K562 treated with DMSO at 1 percent for 4 hours (cell line): ENCODE data around the gene LRRC8D. TPM values are rescaled to one million over a fixed set of nuclear protein-coding genes. Genes with fewer than 3 reads are reported as not detected.

Experiments used
- total RNA-seq: library from RNA; unstranded; fragments of 300-600 nt; gene quantifications from 2 replicates; pipeline ENCODE4 v1.2.3, GENCODE V29; 2022; ENCODE audit not compliant: insufficient read depth

LRRC8D gene
- 16.3 and 21.5 TPM in 2 replicates for total RNA-seq

GRCh38 chr1:89820422-89821321, at the start of gene LRRC8D:
Gene LRRC8D (plus strand): TSS chr1:89821032. CDS start chr1:89933069, 112,037 bp downstream.

Other genes starting within 250 kb of the LRRC8D start
- 4.2 and 4.5 TPM in 2 replicates for gene LRRC8C, start 187.9 kb upstream of the LRRC8D start, total RNA-seq
- 13.6 and 15.4 TPM in 2 replicates for gene ZNF326, start 174.1 kb downstream of the LRRC8D start, total RNA-seq